NCI-H774 (cell line): ENCODE data around the gene KRT7.

Source experiments
- DNase-seq: peaks from one replicate; lab custom pipeline; 2025; lab: John Stamatoyannopoulos, UW

KRT7 gene

DNA sequence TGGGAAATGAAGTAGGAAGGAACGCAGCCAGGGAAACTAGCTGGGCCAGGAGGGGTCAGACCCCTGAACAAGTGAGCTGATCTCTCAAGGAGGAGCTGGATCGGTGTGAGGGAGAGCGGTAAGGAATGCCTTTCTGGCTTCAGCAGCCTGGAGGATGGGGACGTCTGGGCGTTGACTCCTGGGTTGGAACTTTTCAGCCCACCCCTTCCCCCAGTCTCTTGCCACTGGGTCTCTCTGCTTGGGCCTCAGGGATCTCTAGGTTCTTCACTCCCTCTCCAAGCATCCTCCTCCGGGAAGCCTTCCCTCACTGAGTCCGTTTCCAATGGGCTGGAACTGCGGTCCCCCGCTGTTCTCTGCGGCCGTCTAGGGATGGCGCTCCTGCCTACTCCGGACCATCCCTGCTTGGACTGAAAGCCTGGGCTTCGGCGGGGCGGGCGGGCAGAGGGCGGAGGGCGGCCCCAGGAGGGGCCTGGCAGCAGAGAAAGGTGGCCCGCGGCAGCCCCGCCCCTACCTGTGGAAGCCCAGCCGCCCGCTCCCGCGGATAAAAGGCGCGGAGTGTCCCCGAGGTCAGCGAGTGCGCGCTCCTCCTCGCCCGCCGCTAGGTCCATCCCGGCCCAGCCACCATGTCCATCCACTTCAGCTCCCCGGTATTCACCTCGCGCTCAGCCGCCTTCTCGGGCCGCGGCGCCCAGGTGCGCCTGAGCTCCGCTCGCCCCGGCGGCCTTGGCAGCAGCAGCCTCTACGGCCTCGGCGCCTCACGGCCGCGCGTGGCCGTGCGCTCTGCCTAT lies at the start of gene KRT7:
Gene KRT7, plus strand, starts transcription at position 570 of the 788 bp plus-strand sequence. Its CDS starts 54 bp downstream, at position 624.
- peak; percentile 62 for DNase-seq

DNA sequence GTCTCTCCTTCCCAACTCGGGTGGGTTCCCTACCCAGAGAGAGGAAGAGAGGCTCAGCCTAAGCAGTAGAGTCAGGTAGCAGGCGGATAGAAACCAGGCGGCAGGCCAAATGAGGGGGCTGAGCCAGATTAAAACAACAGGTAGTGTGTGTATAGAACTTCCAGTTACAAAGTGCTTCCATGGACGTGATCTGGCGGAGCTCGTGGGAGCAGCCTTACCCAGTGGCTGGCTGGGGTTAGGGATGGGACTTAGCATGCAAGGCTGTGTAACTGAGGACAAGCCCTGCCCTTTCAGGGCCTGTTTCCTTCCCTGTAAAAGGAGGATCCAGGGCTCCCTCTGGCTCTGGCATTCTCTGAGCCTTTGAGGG lies 49.5 kb upstream of the KRT7 start:
- no peak for DNase-seq

DNA sequence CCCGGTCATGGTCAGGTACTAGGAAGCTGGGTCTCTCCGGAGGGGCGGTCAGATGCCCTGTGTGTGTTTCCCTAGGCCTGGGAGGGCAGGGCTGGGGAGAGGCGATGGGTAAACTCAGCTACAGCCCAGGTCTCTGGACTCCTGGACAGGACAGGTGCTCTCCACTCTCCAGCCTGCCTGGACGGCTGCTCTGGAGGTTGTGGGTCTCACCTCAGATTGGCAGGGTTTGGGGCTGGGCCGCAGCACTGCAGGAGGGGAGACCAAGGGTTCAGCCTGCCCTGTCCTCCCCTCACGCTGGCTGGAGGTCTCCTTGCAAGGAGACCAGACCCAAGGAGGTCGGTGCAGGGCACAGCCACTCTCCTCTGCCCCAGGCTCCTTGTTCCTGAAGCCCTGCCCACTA lies 49.1 kb upstream of the KRT7 start:
- no peak for DNase-seq

DNA sequence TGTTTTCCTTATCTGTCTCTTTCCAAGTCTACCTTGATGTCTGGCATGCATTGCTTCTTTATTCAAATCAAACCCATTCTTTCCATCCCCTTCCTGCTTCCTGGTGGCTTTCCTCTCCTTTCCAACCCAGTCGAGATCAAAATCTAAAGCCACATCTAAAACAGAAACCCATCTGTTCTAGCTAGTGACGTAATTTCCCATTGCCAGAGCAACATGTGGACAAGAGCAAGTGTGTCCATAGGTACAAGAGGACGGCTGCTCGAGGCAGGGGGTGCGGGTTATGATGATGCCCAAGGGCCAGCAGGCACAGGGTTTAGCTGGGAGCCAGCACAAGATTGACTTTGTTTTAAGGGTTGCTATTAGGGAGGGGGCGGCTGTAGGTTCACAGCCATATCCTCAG lies 48.2 kb upstream of the KRT7 start:
- no peak for DNase-seq

DNA sequence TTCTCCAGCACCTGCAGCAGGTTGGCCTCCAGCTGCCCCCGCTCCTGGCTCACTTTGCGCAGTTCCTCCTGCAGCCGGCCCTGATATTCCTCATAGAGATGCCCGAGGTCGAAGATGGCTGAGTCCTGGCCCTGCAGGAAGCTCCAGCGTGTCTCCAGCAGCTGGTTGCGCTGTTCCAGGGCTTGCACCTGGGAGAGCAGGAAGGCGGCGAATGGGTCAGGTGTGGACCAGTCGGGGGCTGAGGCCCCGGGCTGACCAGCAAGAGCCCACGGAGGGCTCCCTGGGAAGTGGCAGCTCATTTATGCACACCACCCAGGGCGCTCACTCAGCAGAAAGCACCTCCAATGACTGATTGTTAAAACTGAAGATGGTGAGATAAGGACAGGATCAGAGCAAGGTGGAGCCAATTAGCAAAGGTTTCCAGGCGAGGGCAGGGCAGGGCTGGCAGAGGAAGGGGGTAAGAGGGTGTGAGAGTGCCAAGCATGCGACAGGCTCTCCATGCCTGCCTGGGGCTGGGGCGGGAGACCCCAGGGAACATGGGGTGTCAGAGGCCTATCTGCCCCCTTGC lies 47.6 kb upstream of the KRT7 start:
- no peak for DNase-seq

DNA sequence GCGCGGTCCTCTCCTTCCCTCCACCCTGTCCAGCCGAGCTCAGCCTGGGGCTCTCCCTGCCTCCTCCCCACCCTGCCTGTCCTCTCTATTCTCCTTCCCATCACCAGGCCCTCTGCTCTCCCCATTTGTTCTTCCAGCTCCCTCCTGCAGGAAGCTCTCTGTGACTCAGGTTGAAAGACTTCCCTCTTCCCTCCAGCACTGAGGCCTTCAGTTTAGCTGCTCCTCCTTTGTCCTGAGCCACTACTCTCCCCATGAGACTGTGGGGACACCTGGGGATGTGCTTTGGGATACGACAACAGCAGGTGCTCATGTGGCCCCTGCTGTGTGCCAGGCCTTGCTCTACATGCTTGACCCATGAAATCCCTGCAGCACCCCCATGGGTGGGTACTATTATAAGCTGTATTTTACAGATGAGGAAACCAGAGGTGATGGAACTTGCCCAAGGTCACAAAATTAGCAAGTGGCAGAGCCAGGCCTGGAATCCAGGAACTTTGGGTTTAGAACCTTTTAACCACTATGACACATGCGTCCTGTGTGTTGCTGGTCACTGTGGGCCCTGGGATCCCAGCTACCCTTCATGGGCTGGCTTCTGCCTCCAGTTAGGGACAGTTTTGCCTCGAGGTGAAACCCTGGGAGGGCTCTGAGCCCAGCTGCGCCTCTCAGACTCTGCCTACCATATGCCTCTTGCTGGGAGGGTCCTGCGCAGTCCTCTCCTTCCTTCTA lies 46.8 kb upstream of the KRT7 start:
- no peak for DNase-seq

DNA sequence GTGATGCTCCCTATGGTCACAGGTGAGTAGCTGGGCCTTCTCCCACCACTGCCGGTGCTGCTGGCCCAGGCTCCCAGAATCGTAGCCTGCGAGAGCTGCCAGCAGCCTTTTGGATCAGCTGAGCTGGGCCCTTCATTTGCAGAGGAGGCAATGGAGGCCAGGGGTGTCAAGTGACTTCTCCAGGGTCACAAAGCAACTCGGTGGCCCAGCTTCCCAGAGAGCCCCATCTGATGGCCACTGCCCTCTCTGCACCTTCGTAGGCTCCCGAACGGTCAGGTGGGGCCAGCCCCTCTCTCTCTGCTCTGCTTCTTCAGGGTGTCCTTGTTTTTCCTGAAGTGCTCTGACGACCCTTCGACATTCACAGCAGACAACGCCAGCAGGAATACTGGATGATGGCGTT lies 45.8 kb upstream of the KRT7 start:
- DNase-seq: no peak

DNA sequence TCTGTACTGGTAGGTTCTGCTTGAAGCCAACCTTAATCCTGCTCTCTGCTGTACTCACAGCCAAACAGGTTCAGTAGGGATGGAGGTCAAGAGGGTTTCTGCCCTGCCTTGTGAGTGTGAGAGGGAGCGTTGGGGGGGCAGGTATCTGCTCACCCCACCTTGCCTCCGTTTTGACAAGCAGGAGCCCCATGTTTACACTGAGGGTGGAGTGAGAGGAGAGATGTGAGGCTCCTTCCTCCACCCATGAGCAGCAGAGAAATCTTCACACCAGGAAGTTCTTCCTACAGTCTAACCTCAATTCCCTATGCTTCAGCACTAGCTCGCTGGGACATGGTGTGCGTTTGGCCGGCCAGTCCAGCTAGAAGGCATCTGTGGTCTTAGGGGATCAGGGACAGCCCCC lies 45.4 kb upstream of the KRT7 start:
- DNase-seq: no peak

DNA sequence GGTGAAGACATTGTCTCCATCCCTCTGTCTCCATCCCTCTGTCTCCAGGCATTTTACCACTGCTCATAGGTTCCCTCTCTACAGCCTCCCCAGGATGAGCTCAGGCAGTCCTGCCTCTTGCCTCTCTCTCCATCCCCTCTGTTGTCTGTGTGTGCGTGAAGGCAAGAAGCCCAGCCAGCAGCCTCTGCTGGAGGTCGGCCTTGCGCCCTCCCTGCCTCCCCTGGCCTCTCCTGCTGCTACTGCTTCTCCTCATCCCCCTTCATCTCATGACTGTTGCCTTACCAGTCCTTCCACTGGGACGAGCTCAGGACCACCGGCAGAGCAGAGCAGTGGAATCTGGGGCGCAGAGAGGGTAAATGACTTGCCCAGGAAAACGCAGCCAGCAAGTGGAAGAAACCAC lies 44.4 kb upstream of the KRT7 start:
- DNase-seq: no peak

DNA sequence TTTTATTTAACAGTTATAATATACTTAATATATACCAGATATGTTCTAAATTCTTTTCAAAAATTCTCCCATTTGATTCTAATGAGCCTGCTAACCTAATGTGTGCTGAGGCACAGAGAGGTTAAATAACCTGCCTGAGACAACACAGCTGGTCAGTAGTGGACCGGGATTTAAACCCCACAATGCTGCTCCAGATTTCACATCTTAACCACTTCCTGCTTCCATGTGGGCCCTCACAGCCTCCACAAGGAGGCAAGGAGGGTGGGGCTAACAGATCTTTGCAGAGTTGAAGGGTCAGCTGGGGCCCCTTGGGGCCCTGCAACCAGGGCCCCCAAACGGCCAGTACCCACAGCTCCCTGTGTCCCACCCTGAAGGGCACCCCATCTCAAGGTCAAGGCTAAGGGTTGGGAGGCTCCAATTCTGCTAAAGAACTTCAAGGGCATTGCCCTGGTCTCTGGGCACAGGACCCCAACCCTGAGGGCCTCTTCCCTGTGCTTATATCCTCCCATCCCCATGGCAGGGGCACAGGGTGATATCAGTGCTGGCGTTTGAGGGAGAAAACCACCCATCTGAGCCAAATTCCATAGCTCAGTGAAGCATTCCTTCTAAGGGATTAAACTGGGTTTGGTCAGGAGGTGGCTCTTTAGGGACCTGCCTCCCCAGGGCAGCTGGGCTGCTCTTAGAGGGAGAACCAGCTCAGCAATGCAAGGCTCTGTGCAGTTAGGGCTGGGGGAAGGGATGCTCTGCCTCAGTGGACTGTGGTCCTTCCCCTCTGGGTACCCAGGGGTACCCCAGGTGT lies 43.5 kb upstream of the KRT7 start:
- DNase-seq: no peak

DNA sequence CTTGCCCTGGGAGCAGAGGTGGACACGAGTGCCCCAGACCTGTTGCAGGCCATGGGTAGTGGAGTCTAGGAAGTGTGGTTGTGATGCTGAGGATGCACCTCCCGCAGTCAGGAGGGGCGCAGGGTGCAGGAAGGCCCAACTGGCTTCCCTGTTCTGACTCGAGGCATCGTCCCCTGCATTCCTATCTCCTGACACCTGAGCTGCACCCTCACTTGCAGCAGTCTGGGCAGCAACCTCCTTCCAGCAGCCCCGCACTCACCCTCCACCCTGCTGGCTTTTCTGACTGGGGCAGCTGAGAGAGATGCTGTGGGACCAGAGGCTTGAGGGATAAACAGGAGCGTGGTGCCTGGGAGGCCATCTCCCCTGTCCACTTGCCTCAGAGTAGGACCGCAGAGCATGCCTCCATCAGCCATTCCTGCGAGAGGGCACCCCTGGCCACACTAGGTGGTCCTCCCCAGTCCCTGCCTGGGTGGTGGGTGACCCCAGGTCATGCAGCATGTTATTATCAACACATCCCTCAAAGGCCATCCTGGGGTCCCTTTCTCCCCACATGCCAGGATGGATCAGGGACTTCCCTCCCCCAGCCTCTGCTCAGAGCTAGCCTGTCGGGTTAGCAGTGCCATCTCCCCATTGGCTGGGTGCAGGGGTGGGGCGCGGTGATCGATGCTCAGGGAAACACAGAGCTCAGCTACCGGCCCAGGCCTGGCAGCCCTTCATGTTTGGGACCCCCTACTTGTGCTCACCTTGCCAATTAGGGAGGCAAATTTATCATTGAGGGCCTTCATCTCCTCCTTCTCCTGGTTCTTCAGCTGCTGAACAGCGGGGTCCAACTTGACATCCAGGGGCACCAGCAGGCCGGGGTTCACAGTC lies 41.9 kb upstream of the KRT7 start:
- DNase-seq: no peak

DNA sequence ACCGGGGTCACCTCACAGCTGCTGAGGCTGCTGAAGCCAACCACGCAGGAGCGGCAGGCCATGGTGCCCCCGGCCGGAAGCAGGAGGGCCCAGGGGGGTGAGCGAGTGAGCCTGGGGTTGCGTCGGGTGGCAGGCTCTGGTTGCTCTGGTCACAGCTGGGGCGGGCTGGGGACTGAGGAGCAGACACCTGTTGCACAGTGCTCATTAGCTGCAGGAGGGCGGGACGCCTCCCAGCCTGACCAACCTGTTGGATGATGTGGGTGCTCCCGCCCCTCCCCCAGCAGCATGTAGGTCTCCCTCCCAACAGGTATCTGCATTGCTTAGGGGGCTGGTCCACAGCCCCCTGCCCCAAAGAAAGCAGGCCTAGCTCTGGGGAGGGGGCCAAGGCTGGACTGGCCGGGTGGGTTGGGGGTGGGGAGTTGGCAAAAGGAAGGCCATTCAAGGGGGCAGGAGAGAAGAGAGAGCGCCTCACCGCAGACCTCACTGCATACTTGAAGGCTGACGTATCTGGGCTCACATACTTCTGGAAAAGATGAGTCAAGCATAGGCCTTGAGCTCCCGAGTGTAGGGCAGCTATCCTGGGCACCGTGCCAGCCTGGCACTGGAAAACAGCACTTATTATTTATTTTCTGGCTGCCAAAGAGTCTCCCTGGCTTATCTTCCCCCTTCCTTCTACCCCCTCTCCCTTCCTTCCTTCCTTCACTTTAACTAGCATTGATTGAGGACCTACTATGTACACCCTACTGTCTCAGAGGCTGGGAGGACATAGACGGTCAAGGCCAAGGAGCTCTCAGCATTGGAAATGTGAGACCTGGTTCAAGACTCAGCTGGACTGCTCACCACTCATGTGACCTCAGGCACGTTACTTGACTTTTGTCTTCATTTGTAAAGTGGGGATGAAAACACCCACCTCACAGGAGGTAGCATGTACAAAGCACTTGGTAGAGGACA lies 40.9 kb upstream of the KRT7 start, which contains the start of gene KRT80:
Gene KRT80, minus strand, starts transcription at position 174 of the 951 bp plus-strand sequence. Its CDS starts 112 bp downstream, at position 62.
- peak; percentile 85 for DNase-seq

DNA sequence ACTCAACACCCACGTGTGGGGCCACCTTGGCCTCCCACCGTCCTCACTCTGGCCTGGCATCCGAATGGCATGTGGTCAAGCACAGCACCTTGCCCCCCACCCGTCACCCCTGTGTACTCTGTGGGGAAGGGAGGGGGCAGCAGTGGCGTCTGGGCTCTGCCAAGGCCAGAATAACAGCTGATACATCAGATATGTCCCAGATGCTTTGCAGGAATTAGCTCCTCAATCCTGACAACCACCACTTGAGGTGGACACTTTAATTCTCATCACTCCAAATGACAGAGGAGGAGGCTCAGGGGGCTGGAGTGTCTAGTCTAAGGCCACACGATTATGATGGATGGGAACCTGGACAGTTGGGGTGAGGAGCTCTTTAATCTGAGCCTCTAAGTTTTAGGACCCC lies 39.5 kb upstream of the KRT7 start:
- no peak for DNase-seq

DNA sequence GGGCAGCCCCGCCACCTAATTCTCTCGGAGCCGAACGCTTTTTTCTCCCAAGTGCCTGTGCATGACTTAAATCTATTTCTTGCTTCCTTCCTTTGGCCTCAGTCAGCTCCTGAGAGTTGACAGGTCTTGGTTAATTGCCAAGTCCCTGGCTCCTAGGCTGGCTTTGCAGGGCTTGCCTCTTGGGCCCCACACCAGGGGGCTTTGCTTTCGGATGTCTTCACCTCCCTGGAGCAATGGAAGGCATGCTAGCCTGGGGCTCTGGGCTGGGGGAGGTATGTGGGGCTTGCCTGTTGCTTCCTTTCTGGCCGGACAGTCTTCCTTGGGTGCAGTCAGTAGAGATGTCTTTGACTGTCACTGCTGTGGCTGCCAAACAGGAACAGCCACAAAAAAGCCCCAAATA lies 39.1 kb upstream of the KRT7 start:
- DNase-seq: no peak

DNA sequence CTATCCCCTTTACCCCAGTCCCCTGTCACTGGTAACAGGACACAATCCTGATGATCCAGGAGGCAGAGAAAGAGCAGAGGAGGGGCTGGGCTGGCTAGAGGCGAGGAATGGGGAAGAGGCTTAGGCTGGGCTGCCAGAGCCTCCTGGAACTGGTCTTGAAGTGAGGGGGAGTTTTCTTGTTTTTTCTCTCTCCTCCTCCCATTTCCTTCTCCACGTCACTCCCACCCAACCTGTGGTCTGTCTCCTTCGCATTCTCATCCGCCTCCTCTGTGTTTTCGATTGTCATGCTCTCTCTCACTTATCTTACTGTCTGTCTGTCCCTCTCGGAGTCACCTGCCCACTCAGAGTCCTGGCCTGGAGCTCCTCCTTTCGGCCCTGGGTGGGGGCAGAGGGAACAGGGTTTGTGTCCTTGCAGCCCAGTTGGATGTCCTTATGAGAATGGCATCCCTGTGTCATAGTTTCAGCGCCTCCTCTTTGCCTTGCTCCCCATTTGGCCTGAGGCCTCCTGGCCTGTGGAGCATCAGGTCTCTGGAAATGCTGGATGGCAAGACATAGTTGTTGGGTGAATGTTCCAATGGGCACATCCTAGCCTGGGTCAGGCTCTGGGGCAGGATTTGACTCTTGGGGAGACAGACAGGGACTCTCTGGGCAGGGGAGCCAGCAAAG lies 37.8 kb upstream of the KRT7 start:
- DNase-seq: no peak

DNA sequence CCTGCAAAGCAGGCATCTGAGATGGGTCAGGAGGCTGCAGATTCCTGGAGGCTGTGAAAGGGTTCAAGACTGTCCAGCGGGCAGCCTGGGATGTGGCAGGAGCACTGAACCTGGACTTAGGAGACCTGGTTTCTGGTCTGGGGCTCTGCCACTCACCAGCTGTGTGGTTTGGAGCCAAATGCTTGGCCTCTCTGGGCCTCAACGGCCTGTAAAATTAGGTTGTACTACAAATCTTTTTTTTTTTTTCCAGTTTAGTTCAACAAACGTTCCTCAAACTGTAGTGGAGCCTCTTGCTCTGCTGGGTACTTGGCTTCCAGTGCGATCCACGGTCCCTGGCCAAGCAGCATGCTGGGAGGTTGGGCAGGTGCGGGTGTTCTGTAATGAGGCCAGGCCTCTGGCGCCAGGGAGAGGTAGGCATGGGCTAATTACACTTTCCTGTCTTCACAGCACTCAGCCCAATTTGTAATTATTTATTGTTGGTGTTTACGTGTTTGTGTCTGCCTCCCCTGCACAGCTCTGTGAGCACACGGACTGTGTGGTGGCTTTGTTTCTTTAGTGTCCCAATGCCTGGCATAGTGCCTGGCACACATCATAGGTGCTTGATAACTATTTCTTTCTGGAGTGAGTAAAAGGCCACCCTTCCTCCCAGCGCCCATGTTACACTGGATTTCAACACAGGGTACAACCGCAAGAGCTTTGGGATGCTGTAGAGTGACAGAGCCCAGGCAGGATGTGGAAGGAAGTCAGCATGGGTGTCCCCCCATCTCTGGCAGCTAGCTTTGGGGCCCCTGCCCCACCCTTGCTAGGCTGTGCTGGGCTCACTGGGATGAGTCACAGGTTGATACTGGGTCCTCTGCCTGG lies 35.4 kb upstream of the KRT7 start:
- DNase-seq: peak; percentile 52

DNA sequence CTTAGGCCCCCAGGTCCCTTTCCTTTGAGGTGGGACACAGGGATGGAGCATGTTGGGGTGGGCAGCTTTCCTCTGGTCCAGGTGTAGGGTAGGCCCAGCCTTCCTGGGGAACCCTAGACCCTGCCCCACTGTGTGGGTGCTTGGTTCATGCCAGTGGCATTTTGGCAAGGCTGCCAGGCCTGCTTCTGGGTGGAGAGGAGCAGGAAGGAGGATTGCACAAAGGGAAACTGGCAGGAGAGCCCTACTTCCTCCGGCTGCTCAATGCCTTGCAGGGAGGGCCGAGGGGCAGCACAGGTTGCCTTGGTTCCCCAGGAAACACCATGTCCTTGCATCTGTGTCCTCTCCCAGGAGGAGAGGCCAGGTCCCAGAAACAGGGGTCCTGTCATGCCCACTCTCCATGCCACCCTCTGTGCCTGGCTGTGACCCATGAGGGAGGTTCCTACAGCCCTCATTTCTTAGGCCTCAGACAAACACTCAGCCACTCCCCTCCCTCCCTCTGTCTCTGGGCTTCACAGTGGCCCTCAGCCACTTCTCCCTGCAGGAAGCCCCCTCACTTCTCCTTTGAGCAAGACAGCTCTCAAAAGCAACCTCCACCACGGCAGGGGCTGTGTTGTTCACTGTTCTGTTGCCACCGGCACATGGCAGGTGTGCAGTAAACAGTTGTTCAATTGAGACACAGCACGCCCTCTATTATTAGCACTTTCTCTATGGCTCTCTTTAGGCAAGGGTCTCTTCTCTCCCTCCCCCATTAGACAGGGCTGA lies 34.4 kb upstream of the KRT7 start:
- no peak for DNase-seq
